Hematopoietic multipotent progenitor cell treated with erythropoietin and hydrocortisone succinate and interleukin-3 and kit ligand, for 17 days (in vitro differentiated cells): ENCODE data around the gene C5orf52.
"Not testable (repeated sequence)": the region's sequence is repeated elsewhere in the genome, so short reads cannot be mapped to it uniquely, and the experiment has no call there.

Source experiments
- DNase-seq: peaks from one replicate; pipeline ENCODE4 v3.0.0-alpha.2; 2015; ENCODE audit warnings: low spot score

C5orf52 gene

DNA sequence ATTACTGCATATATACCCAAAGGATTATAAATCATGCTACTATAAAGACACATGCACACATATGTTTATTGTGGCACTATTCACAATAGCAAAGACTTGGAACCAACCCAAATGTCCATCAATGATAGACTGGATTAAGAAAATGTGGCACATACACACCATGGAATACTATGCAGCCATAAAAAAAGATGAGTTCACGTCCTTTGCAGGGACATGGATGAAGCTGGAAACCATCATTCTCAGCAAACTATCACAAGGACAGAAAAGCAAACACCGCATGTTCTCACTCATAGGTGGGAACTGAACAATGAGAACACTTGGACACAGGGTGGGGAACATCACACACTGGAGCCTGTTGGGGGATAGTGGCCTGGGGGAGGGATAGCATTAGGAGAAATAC lies 55.3 kb downstream of the C5orf52 start:
- not testable (repeated sequence) for DNase-seq

DNA sequence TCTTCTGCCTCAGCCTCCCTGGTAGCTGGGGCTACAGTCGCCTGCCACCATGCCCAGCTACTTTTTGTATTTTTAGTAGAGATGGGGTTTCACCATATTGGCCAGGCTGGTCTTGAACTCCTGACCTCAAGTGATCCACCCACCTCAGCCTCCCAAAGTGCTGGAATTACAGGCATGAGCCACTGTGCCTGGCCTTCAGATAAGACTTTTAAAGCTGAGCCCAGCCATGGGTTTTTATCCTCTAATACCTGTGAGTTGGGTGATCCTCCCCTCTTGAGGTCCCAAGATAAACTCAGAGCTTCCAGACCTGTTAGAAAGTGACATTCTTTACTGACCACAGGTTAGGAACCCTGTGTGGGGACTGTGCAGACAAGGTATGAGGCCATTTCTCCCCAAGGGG lies 56.5 kb downstream of the C5orf52 start:
- not testable (repeated sequence) for DNase-seq
